ENCODE data around the gene SEMG1. TPM values are rescaled to one million over a fixed set of nuclear protein-coding genes. Genes with fewer than 3 reads are reported as not detected.

SEMG1 gene
- total RNA-seq, 2 experiments from 2014 or later, result not detected

GRCh38 chr20:45164906-45165305 is 41.9 kb upstream of the SEMG1 start:
- no peaks in the 10 kb centered on the region for H3K4me1 Mint-ChIP-seq (ENCODE audit: low read depth)
- no peaks in the 10 kb centered on the region for H3K36me3 Mint-ChIP-seq (ENCODE audit: low read depth)
- Histone ChIP-seq H3K9me3 (ENCODE audit: control insufficient read depth in 1 of 2, insufficient read depth in 1 of 2, low read length in 2 of 2) (peaks cover 4 to 9% of the 10 kb centered on the region in 2 experiments), H3K27me3 (ENCODE audit: control insufficient read depth in 1 of 2, insufficient read depth in 2 of 2, low read length in 2 of 2) (peaks cover 4 to 23% of the 10 kb centered on the region in 2 experiments), H3K27ac (ENCODE audit: low read depth in 1 of 2, low read length in 2 of 2) (no peak overlapping the region), H3K4me1 (ENCODE audit: insufficient read depth, low read length) (no peaks in the 10 kb centered on the region), H3K36me3 (ENCODE audit: insufficient read depth, low read length) (no peaks in the 10 kb centered on the region), H3K4me3 (ENCODE audit: low read length) (no peak overlapping the region)
- H3K9me3 Mint-ChIP-seq, result peaks cover 10% of the 10 kb centered on the region
- DNase-seq (no peak), ATAC-seq (ENCODE audit: poor library complexity) (no peak)
- POLR2A ChIA-PET, result no interaction called here
- intact Hi-C loops (cut with DNase I, micrococcal nuclease), result no loop called here
- no peak overlapping the region for H3K4me3 Mint-ChIP-seq
- H3K27ac Mint-ChIP-seq, result no peak overlapping the region
- no peak for TF ChIP-seq CTCF (IDR thresholded peaks at IDR 0.05)
- H3K27me3 Mint-ChIP-seq, result peaks cover 69% of the 10 kb centered on the region
- CTCF ChIA-PET, result no interaction called here

GRCh38 chr20:45173522-45173921 is 33.3 kb upstream of the SEMG1 start:
- H3K4me1 Mint-ChIP-seq (ENCODE audit: low read depth), result no peaks in the 10 kb centered on the region
- no peak for ATAC-seq (ENCODE audit: poor library complexity)
- H3K27ac Mint-ChIP-seq, result no peak overlapping the region
- DNase-seq, result no peak
- TF ChIP-seq CTCF (IDR thresholded peaks at IDR 0.05), result no peak
- no peaks in the 10 kb centered on the region for H3K36me3 Mint-ChIP-seq (ENCODE audit: low read depth)
- intact Hi-C loops (cut with DNase I, micrococcal nuclease), result no loop called here
- H3K4me3 ChIP-seq (ENCODE audit: low read length), result no peak overlapping the region
- H3K27me3 ChIP-seq (ENCODE audit: control insufficient read depth in 1 of 2, insufficient read depth in 2 of 2, low read length in 2 of 2), result peaks cover 0 to 4% of the 10 kb centered on the region in 2 experiments
- no peaks in the 10 kb centered on the region for H3K36me3 ChIP-seq (ENCODE audit: insufficient read depth, low read length)
- POLR2A ChIA-PET, result no interaction called here
- peaks cover 30% of the 10 kb centered on the region for H3K27me3 Mint-ChIP-seq
- no peak overlapping the region for H3K27ac ChIP-seq (ENCODE audit: low read depth in 1 of 2, low read length in 2 of 2)
- no peaks in the 10 kb centered on the region for H3K4me1 ChIP-seq (ENCODE audit: insufficient read depth, low read length)
- no peak overlapping the region for H3K4me3 Mint-ChIP-seq
- no peaks in the 10 kb centered on the region for H3K9me3 ChIP-seq (ENCODE audit: control insufficient read depth in 1 of 2, insufficient read depth in 1 of 2, low read length in 2 of 2)
- no peaks in the 10 kb centered on the region for H3K9me3 Mint-ChIP-seq
- CTCF ChIA-PET, result no interaction called here

GRCh38 chr20:45174434-45175364 is 32.1 kb upstream of the SEMG1 start, which contains the start of gene PI3:
TSS of gene PI3 (plus strand) at chr20:45174902. CDS start at chr20:45174923, 21 bp downstream.
- Mint-ChIP-seq H3K36me3 (ENCODE audit: low read depth) (no peaks in the 10 kb centered on the region), H3K27ac (no peak within 1 kb of the TSS)
- no peak for ATAC-seq (ENCODE audit: poor library complexity)

More at GRCh38 chr20:45174434-45175364, 32.1 kb upstream of the SEMG1 start, which contains the start of gene PI3:
- Histone ChIP-seq H3K4me3 (ENCODE audit: low read length) (no peak within 1 kb of the TSS), H3K9me3 (ENCODE audit: control insufficient read depth in 1 of 2, insufficient read depth in 1 of 2, low read length in 2 of 2) (no peaks in the 10 kb centered on the region), H3K36me3 (ENCODE audit: insufficient read depth, low read length) (no peaks in the 10 kb centered on the region), H3K27me3 (ENCODE audit: control insufficient read depth in 1 of 2, insufficient read depth in 2 of 2, low read length in 2 of 2) (peaks cover 0 to 4% of the 10 kb centered on the region in 2 experiments), H3K27ac (ENCODE audit: low read depth in 1 of 2, low read length in 2 of 2) (no peak within 1 kb of the TSS), H3K4me1 (ENCODE audit: insufficient read depth, low read length) (no peaks in the 10 kb centered on the region)
- H3K4me1 Mint-ChIP-seq (ENCODE audit: low read depth), result no peaks in the 10 kb centered on the region
- intact Hi-C loops (cut with DNase I, micrococcal nuclease), result no loop called here
- H3K27me3 Mint-ChIP-seq, result peaks cover 30% of the 10 kb centered on the region
- no peaks in the 10 kb centered on the region for H3K9me3 Mint-ChIP-seq
- no peak for DNase-seq
- no peak within 1 kb of the TSS for H3K4me3 Mint-ChIP-seq
- TF ChIP-seq CTCF (IDR thresholded peaks at IDR 0.05), result no peak
- CTCF ChIA-PET, result no interaction called here
- POLR2A ChIA-PET, result no interaction called here
